Measurements from ENCODE around the gene CNFN.
"Not testable (repeated sequence)": the region's sequence is repeated elsewhere in the genome, so short reads cannot be mapped to it uniquely, and the experiment has no call there.

The CNFN gene

GRCh38 chr19:42348211-42348610 lies 41.9 kb downstream of the CNFN start:
- no peak for DNase-seq

GRCh38 chr19:42345191-42345812 lies 44.8 kb downstream of the CNFN start:
- DNase-seq: no peak

GRCh38 chr19:42344336-42344893 lies 45.7 kb downstream of the CNFN start:
- no peak for DNase-seq

GRCh38 chr19:42343344-42344110 lies 46.6 kb downstream of the CNFN start:
- DNase-seq: no peak

- not testable (repeated sequence) for DNase-seq
Measured at GRCh38 chr19:42339922-42340321, 50.2 kb downstream of the CNFN start.

GRCh38 chr19:42339126-42339860 lies 50.8 kb downstream of the CNFN start:
- not testable (repeated sequence) for DNase-seq
